GM12878 (cell line): ENCODE data around the gene MRPS27.

Source experiments
- BRCA1 ChIP-seq: IDR thresholded peaks from 2 replicates; pipeline ENCODE4 v1.6.1; 2011; ENCODE audit warnings: low read depth, low read length, improper control_type of control experiment
- CTCF ChIP-seq, 3 experiments: IDR thresholded peaks in 2 of 3; conservative IDR thresholded peaks in 1 of 3; 2 replicates each; pipeline ENCODE4 v1.5.1; 2011; ENCODE audit warnings: low read depth in 3 of 3, low read length in 3 of 3, mild to moderate bottlenecking in 3 of 3, control low read depth in 2 of 3, moderate library complexity in 2 of 3, inconsistent platforms in 1 of 3, mixed read lengths in 1 of 3; ENCODE audit not compliant: control insufficient read depth in 2 of 3, insufficient read depth in 1 of 3; ENCODE audit errors: extremely low read depth in 1 of 3
- ELK1 ChIP-seq: IDR thresholded peaks from 2 replicates; pipeline ENCODE4 v1.6.1; 2012; ENCODE audit warnings: low read depth, low read length, improper control_type of control experiment
- SMC3 ChIP-seq: IDR thresholded peaks from 2 replicates; pipeline ENCODE4 v1.6.1; 2011; ENCODE audit warnings: low read length, improper control_type of control experiment, borderline replicate concordance
- TCF12 ChIP-seq: IDR thresholded peaks from 2 replicates; pipeline ENCODE4 v1.6.1; 2011; ENCODE audit warnings: low read depth, mild to moderate bottlenecking, low read length

GRCh38 chr5:72352616-72353015, 32.6 kb upstream of the MRPS27 start:
- no peak for TF ChIP-seq BRCA1
- no peak for TF ChIP-seq SMC3
- TF ChIP-seq CTCF (IDR thresholded peaks at IDR 0.05 in 2 of 3, conservative IDR thresholded peaks at IDR 0.05 in 1 of 3; ENCODE audit: control insufficient read depth in 2 of 3, extremely low read depth in 1 of 3, insufficient read depth in 1 of 3, low read depth in 3 of 3, low read length in 3 of 3): no peak
- TF ChIP-seq TCF12: no peak
- TF ChIP-seq ELK1: no peak
